ENCODE data around the gene ZIC1.

The ZIC1 gene

GRCh38 chr3:147409143-147410115 lies at the start of gene ZIC1:
ZIC1 (plus strand) TSS chr3:147409365; CDS start chr3:147410113, 748 bp downstream.
- DNase-seq (ENCODE audit: low read depth) = no peak

- DNase-seq (ENCODE audit: low read depth) = no peak
Measured at GRCh38 chr3:147360051-147360439, 49.1 kb upstream of the ZIC1 start.

- no peak for DNase-seq (ENCODE audit: low read depth)
Measured at GRCh38 chr3:147360646-147361453, 48.3 kb upstream of the ZIC1 start.

GRCh38 chr3:147361454-147362420 lies 47.4 kb upstream of the ZIC1 start:
- DNase-seq (ENCODE audit: low read depth) = no peak

GRCh38 chr3:147364771-147365170 lies 44.4 kb upstream of the ZIC1 start:
- no peak for DNase-seq (ENCODE audit: low read depth)

- no peak for DNase-seq (ENCODE audit: low read depth)
Measured at GRCh38 chr3:147365196-147366115, 43.7 kb upstream of the ZIC1 start.

- no peak for DNase-seq (ENCODE audit: low read depth)
Measured at GRCh38 chr3:147367676-147368075, 41.5 kb upstream of the ZIC1 start.

- no peak for DNase-seq (ENCODE audit: low read depth)
Measured at GRCh38 chr3:147368151-147368550, 41.0 kb upstream of the ZIC1 start.

GRCh38 chr3:147368561-147369221 lies 40.5 kb upstream of the ZIC1 start:
- no peak for DNase-seq (ENCODE audit: low read depth)

- no peak for DNase-seq (ENCODE audit: low read depth)
Measured at GRCh38 chr3:147369231-147369630, 39.9 kb upstream of the ZIC1 start.

- DNase-seq (ENCODE audit: low read depth) = no peak
Measured at GRCh38 chr3:147369661-147370123, 39.5 kb upstream of the ZIC1 start.

GRCh38 chr3:147370349-147370748 lies 38.8 kb upstream of the ZIC1 start:
- no peak for DNase-seq (ENCODE audit: low read depth)

GRCh38 chr3:147371140-147371539 lies 38.0 kb upstream of the ZIC1 start:
- no peak for DNase-seq (ENCODE audit: low read depth)

GRCh38 chr3:147371771-147372340 lies 37.3 kb upstream of the ZIC1 start:
- DNase-seq (ENCODE audit: low read depth) = no peak

GRCh38 chr3:147372525-147373027 lies 36.6 kb upstream of the ZIC1 start:
- no peak for DNase-seq (ENCODE audit: low read depth)

- no peak for DNase-seq (ENCODE audit: low read depth)
Measured at GRCh38 chr3:147373301-147373700, 35.9 kb upstream of the ZIC1 start.

- DNase-seq (ENCODE audit: low read depth) = no peak
Measured at GRCh38 chr3:147377412-147378367, 31.5 kb upstream of the ZIC1 start.

GRCh38 chr3:147379651-147380050 lies 29.5 kb upstream of the ZIC1 start:
- DNase-seq (ENCODE audit: low read depth) = no peak
